ENCODE measurements around the gene HIF1A. TPM values are rescaled to one million over a fixed set of nuclear protein-coding genes. Genes with fewer than 3 reads are reported as not detected.

Gene HIF1A
- total and polyA plus RNA-seq, 10 of the 15 experiments (the other 5 are each of a cell fraction or from before 2014, with no cell fraction given), result 18.3 to 97.0 (median 75.3) TPM

- TF ChIP-seq CUX1 (IDR thresholded peaks at IDR 0.05; ENCODE audit: insufficient replicate concordance, low read depth, low read length) (no peak), SMC3 (IDR thresholded peaks at IDR 0.05; ENCODE audit: borderline replicate concordance, low read length) (no peak), E2F8 (IDR thresholded peaks at IDR 0.05; ENCODE audit: low read depth, partially characterized antibody) (no peak), ESRRA (IDR thresholded peaks at IDR 0.05; ENCODE audit: low read length) (no peak), MXI1 (IDR thresholded peaks at IDR 0.05; ENCODE audit: low read depth, low read length) (peak; percentile 98), E2F4 (IDR thresholded peaks at IDR 0.05; ENCODE audit: low read depth, low read length) (no peak), NR2C2 (IDR thresholded peaks at IDR 0.05; ENCODE audit: borderline replicate concordance, control insufficient read depth, insufficient read length, low read depth) (no peak), POU2F2 (IDR thresholded peaks at IDR 0.05; ENCODE audit: borderline replicate concordance, low read depth, low read length) (0 out of 3 replicates have a peak, but pooled peaks have one; percentile 56), BMI1 (IDR thresholded peaks at IDR 0.05; ENCODE audit: borderline replicate concordance) (peak; percentile 71; the same call in 1 of the 2 replicates), CHD4 (IDR thresholded peaks at IDR 0.05) (no peak), SIN3A (IDR thresholded peaks at IDR 0.05; ENCODE audit: low read depth, low read length) (peak; percentile 79; the same call in 1 of the 2 replicates), NRF1 (conservative IDR thresholded peaks at IDR 0.05; ENCODE audit: low read depth, low read length) (peak; percentile 58), ETV6 (conservative IDR thresholded peaks at IDR 0.05 in 1 of 2, IDR thresholded peaks at IDR 0.05 in 1 of 2; ENCODE audit: borderline replicate concordance in 1 of 2, low read depth in 1 of 2) (no peak), NFXL1 (IDR thresholded peaks at IDR 0.05; ENCODE audit: borderline replicate concordance) (no peak), MYB (IDR thresholded peaks at IDR 0.05; ENCODE audit: borderline replicate concordance, low read depth, low read length) (no peak), RELB (IDR thresholded peaks at IDR 0.05; ENCODE audit: low read depth) (no peak), HDGF (IDR thresholded peaks at IDR 0.05) (0 out of 2 replicates have a peak, but pooled peaks have one; percentile 65), ZNF274 (IDR thresholded peaks at IDR 0.05; ENCODE audit: insufficient read depth, insufficient read length) (no peak)
These were observed 66.9 kb downstream of the HIF1A start, which contains the start of gene SNAPC1 (continued) for GRCh38 chr14:61761959-61762786.

Data from GM12878 (cell line).